ACC112 (cell line): ENCODE results near the gene TCOF1.

Experiments
- H2AFZ ChIP-seq: fragments of 200-600 bp; sonication (generic); one replicate; pipeline ENCODE4 v1.6.0; 2017; ENCODE audit warnings: antibody characterized with exemption, low read length; ENCODE audit not compliant: unreplicated experiment
- H3K27ac ChIP-seq: fragments of 200-600 bp; sonication (generic); 2 replicates; pipeline ENCODE4 v1.5.1; 2014; ENCODE audit warnings: low read depth, mild to moderate bottlenecking, antibody characterized with exemption, low read length, moderate library complexity
- H3K27me3 ChIP-seq: fragments of 200-600 bp; sonication (generic); 2 replicates; pipeline ENCODE4 v1.6.1; 2014; ENCODE audit warnings: mild to moderate bottlenecking, antibody characterized with exemption, low read length, moderate library complexity, mixed read lengths; ENCODE audit not compliant: insufficient read depth
- H3K36me3 ChIP-seq: fragments of 200-600 bp; sonication (generic); 2 replicates; pipeline ENCODE4 v1.6.1; 2016; ENCODE audit warnings: mild to moderate bottlenecking, antibody characterized with exemption, low read length, moderate library complexity, mixed read lengths; ENCODE audit not compliant: insufficient read depth
- H3K4me1 ChIP-seq: fragments of 200-600 bp; sonication (generic); one replicate; pipeline ENCODE4 v1.6.1; 2016; ENCODE audit warnings: low read length, mixed read lengths; ENCODE audit not compliant: insufficient read depth, unreplicated experiment, control insufficient read depth
- H3K4me3 ChIP-seq: fragments of 200-600 bp; sonication (generic); 2 replicates; pipeline ENCODE4 v1.5.1; 2014; ENCODE audit warnings: mild to moderate bottlenecking, low read depth, low read length
- H3K79me2 ChIP-seq: fragments of 200-600 bp; sonication (generic); one replicate; pipeline ENCODE4 v1.6.0; 2016; ENCODE audit warnings: low read length; ENCODE audit not compliant: control insufficient read depth, unreplicated experiment, insufficient read depth

The TCOF1 gene

DNA sequence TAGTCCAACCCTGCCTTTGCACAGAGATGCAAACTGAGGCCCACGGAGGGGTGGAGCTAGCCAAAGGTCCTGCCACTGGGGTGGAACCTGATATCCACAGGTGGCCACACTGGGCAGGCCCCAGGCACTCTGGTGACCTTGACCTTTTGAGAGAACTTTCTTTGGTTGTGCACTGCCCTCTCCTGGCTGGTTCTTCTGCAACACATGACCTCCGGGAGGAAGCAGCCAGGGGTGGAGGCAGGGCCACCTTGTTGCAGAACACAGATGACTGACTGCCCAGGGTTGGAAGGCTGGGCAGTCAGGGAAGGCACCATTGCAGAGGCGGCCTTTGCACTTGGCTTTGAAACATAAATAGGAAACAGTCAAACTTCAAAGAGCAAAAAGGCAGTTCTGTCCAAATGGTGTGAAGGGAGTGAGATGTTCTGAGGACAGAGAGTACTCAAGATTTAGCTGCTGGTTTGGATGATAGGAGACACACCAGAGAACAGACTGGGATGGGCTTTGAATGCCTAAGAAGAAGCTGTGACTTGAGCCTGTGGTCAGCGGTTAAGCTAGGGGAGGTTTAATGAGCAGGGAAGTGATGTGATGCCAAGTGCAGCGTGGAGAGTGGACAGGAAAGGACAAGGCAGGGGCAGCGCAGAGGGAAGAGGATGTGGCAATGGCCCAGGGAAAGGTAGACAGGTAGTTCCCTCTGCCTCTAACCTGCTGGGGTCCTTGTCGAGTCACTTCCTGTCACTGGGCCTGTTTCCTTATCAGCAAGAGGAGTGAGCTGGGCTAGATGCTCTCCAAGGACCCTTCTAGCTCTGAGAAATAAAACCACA lies 6.8 kb upstream of the TCOF1 start:
- Histone ChIP-seq H3K79me2 (no peaks in the 10 kb centered on the region), H3K36me3 (no peaks in the 10 kb centered on the region), H3K4me3 (no peak overlapping the region), H2AFZ (no peak overlapping the region), H3K27ac (no peak overlapping the region), H3K4me1 (peaks cover 10% of the 10 kb centered on the region), H3K27me3 (no peaks in the 10 kb centered on the region)

DNA sequence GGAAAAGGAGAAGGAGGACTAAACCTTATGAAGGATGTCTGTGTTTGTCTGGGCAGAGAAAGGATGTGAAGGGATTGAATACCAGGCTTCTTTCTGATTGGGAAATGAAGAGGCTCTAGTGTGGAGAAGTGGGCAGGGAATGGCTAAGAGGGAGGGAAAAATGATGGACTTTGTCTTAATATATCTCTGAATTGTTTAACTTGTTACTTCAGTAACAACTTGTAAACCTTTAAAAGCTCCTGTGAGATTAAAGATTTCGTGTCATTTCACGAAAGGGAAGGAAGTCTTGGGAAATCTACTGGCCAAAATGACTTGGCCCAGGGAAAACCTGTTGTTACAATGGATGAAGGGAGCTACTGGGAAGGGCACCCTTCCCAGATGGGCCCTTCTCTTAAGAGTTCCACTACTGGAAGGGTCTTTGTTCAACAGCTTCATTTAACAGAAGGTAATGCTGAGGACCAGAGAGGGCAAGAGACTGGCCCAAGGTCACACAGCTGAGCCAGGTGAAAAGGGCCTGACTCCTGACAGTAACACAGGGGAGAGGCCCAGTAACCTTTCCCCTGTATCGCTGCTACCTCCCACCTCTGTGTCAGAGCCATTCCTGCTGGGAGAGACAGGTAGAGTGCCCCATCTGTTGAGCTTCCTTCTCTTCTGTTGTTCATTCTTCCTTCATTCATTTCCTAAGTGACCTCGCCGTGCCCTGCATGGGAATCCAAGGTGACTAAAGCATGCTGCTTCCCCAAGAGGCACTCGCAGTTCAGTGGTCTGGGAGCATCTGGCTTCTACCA lies 5.1 kb upstream of the TCOF1 start:
- Histone ChIP-seq H3K4me1 (peaks cover 10% of the 10 kb centered on the region), H3K79me2 (no peaks in the 10 kb centered on the region), H3K4me3 (no peak overlapping the region), H3K36me3 (no peaks in the 10 kb centered on the region), H2AFZ (no peak overlapping the region), H3K27ac (no peak overlapping the region), H3K27me3 (no peaks in the 10 kb centered on the region)

DNA sequence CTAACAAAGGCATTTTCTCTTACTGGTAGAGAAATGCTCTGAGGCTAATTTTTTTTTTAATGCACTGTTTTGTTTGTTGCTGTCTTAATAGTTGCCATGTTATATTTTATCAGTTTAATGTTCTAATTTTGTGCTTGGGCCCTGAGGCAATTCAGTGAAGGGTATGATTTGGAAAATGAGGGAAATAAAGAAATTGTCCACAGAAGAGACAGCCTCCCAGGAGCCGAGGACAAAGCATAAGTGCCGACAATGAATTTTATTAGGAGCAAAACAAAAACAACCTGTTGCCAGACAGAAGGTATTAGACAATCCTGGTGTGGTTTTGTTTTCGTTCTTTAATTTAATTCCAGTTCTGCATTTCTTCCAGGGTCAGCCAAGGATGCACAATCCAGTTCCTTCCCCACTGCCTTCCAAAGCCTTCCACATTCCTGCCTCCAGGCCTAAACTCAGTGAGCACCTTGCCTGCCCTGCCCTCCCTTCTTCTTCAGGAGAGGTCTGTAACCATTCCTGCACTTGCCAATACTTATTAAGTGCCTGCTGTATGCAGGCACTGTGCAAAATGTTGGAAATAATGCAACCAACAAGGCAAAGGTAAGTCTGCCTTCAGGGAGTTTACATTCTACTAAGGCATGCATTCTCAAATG lies 4.3 kb upstream of the TCOF1 start:
- peaks cover 6% of the 10 kb centered on the region for H3K79me2 ChIP-seq
- no peak overlapping the region for H3K4me3 ChIP-seq
- no peaks in the 10 kb centered on the region for H3K36me3 ChIP-seq
- peaks cover 10% of the 10 kb centered on the region for H3K4me1 ChIP-seq
- no peaks in the 10 kb centered on the region for H3K27me3 ChIP-seq
- no peak overlapping the region for H2AFZ ChIP-seq
- H3K27ac ChIP-seq, result no peak overlapping the region

DNA sequence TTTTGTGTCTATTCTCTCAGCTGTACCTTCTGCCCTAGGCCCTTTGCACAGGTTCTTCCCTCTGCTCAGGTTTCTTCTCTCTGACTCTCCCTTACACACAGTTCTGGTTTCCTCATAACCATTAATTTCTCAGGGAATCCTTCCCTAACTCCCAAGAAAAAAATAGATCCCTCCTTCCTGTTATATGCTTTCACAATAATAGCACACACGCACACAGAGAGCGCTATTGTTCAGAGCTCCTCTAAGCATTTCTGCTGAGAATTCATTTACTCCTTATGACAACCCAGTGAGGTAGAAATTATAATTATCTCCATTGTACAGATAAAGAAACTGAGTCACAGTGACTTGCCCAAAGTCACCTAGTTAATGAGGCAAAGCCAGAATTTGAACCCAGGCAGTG lies 1.7 kb upstream of the TCOF1 start:
- Histone ChIP-seq H3K27ac (no peak overlapping the region), H3K36me3 (no peaks in the 10 kb centered on the region), H3K27me3 (no peaks in the 10 kb centered on the region), H3K4me3 (no peak overlapping the region), H2AFZ (no peak overlapping the region), H3K4me1 (peaks cover 8% of the 10 kb centered on the region), H3K79me2 (peaks cover 29% of the 10 kb centered on the region)

DNA sequence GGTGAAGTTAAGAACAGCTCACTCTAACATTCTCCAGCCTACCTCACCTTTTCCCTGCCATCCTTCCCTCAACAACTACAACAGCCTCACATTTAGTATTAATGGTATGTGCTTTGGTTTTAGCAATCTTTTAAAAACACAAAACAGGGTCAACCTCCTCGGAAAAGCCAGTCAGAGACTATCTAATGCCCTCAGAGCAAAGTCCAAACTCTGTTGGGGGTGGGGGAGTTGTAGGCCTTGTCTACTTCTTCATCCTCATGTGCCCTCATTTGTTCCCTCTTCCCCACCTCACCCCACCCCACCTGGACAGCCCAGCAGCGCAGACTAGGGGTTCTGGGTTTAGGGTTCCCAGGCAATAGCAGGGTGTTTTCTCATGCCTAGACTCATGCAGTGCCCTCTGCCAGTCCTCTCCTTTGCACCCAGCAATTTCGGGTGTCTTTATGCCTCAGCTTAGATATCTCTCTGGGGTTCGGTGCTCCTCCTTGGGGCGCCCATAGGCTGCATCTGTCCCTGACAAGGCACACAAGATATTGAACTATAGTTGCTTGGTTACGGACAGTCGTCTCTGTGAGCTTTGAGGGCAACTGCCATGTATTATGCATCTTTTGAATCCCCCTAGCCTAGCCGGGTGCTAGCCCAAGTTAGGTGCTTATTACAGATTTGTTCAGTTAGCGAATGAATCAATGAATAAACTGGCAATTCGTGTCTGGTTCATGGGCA lies 762 bp upstream of the TCOF1 start:
- peak overlapping the region; percentile 93 for H2AFZ ChIP-seq
- no peaks in the 10 kb centered on the region for H3K27me3 ChIP-seq
- H3K27ac ChIP-seq, result no peak overlapping the region

DNA sequence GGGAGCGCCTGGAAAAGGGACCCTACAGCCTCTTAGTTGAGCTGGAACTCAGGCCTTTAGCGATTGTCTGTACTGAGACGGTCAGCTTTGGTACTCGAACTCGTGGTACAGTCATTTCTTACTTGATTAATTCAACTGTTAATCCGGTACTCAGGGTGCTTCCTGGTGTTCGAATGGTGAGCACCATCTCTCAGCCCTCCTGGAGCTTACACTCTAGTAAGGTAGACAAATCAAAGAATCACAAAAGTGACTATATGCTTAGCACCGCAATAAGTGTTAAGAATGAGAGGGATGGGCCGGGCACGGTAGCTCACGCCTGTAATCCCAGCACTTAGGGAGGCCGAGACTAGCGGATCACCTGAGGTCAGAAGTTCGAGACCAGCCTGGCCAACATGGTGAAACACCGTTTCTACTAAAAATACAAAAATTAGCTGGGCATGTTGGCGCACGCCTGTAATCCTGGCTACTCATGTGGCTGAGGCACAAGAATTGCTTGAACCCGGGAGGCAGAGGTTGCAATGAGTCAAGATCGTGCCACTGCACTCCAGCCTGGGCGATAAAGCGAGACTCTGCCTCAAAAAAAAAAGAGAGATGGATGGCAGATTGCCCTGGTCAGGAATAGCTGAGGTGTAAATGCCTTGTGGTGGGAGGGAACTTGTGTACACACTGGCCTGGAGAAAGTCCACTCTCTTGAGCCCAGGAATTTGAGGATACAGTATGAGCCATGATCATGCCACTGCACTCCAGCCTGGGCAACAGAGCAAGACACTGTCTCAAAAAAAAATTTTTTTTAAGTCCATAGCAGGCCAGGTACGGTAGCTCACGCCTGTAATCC lies 981 bp downstream of the TCOF1 start:
- Histone ChIP-seq H2AFZ (peak overlapping the region; percentile 79), H3K27ac (peak overlapping the region; percentile 36), H3K27me3 (no peaks in the 10 kb centered on the region), H3K79me2 (peaks cover 34% of the 10 kb centered on the region), H3K4me3 (peak overlapping the region; percentile 97), H3K4me1 (peaks cover 7% of the 10 kb centered on the region), H3K36me3 (peaks cover 11% of the 10 kb centered on the region; the same call in 1 of the 2 replicates)

More for the DNA sequence above, 762 bp upstream of the TCOF1 start:
- Histone ChIP-seq H3K4me3 (peak overlapping the region; percentile 97), H3K79me2 (peaks cover 34% of the 10 kb centered on the region), H3K4me1 (peaks cover 7% of the 10 kb centered on the region), H3K36me3 (peaks cover 9% of the 10 kb centered on the region; the same call in 1 of the 2 replicates)

DNA sequence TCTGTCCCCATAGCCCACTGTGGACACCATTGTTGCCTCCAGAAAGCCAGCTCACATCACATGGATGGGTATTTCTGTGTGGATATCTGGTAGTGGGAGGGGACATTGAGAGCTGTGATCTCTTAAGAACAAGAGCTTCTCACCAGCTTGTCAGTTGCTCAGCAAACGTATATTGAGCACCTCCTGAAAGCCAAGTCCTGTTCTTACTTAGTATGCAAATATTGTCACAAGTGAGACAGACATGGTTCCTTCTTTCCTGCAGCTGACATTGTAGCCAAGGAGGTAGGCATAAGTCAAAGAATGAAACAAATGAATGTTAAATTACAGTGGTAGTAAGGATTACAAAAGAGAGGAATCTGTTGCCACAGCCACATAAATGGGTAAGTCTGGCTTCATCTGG lies 3.8 kb downstream of the TCOF1 start:
- H3K36me3 ChIP-seq, result peaks cover 20% of the 10 kb centered on the region; the same call in 1 of the 2 replicates
- H2AFZ ChIP-seq, result no peak overlapping the region
- peaks cover 36% of the 10 kb centered on the region for H3K79me2 ChIP-seq
- H3K27ac ChIP-seq, result no peak overlapping the region
- H3K27me3 ChIP-seq, result no peaks in the 10 kb centered on the region
- H3K4me1 ChIP-seq, result peaks cover 7% of the 10 kb centered on the region
- H3K4me3 ChIP-seq, result no peak overlapping the region

DNA sequence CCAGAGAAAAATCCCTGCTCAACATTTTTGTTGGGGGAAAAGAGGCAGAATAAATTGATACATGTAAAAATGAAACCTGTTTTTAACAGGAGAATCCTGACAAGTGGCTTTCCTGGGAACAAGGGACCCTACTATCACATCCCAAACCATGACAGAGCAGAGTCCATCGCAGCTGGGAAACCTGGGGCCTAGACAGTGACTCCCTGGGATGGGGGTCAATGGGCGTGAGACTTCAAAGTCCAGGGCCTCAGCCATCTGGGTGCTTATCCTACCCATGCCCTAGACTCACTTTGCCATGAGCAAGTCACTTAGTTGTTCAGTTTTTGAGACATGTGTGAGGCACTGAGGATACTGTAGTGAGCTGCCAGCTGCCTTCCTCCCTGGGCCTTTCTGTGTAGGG lies 5.7 kb downstream of the TCOF1 start:
- peaks cover 20% of the 10 kb centered on the region; the same call in 1 of the 2 replicates for H3K36me3 ChIP-seq
- no peak overlapping the region for H3K27ac ChIP-seq
- H3K4me3 ChIP-seq, result no peak overlapping the region
- H3K27me3 ChIP-seq, result no peaks in the 10 kb centered on the region
- H2AFZ ChIP-seq, result no peak overlapping the region
- H3K79me2 ChIP-seq, result peaks cover 30% of the 10 kb centered on the region
- peaks cover 7% of the 10 kb centered on the region for H3K4me1 ChIP-seq

DNA sequence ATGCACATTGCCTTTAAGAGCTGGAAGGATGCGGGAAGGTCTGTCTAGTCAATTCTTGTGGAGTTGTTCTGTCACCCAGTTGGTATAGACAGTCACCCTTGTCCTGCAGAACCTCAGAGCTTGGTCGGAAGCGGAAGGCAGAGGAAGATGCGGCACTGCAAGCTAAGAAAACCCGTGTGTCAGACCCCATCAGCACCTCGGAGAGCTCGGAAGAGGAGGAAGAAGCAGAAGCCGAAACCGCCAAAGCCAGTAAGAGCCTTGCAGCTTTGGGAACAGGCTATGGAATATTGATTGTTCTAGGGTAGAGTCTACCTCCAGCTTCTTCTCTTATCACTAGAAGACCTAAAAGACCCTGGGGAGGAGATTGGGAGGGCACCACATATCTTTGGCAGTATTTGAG lies 6.5 kb downstream of the TCOF1 start:
- Histone ChIP-seq H3K79me2 (peaks cover 22% of the 10 kb centered on the region), H3K36me3 (peaks cover 20% of the 10 kb centered on the region; the same call in 1 of the 2 replicates), H3K4me3 (no peak overlapping the region), H3K27ac (no peak overlapping the region), H2AFZ (no peak overlapping the region), H3K4me1 (peaks cover under 1% of the 10 kb centered on the region), H3K27me3 (no peaks in the 10 kb centered on the region)
